ENCODE measurements around the gene FGGY.

- no peak for TF ChIP-seq ZNF274 (IDR thresholded peaks at IDR 0.05; ENCODE audit: low read depth, low read length)
- no peak for TF ChIP-seq SUZ12 (IDR thresholded peaks at IDR 0.05; ENCODE audit: extremely low read depth, insufficient read depth, insufficient read length)
These were observed 282.3 kb downstream of the FGGY start for GRCh38 chr1:59579222-59579621.

Data from NT2/D1 (cell line).